ENCODE results near the gene LKAAEAR1.

DNA sequence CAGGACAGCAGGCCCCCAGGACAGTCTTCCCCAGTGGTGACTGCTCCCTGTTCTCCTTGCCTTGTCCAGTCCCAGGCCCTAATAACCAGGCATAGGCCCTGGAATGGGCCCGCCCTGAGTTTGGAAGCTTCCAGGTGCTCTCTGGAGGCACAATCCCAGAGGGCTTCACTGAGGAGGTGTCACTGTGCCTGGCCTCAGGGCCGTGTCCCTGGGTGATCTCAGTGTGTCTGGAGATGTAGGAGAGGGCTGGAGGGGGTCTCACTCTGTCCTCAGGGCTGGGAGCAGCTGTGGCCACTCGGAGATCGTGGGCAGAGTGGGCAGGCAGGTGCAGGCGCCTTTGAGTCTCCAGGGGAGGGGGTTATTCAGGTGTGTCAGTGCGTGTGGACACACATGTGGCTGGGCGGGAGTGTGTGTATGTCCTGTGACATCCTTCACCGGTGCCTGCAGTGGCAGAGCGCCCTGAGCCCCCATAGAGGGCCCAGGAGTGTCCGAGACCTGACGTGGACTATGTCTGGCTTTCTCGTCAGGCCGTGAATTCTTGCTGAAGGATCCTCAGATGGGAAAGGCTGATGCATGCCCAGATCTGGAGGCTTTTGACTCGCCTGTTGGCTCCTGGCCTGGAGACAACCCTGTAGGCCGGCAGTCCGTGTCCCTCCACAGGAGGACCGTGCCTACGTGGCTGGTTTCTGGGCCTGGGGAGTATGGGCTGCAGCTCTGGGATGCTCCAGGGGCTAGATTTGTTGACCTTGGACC, 28.7 kb upstream of the LKAAEAR1 start:
- no peak for TF ChIP-seq GATA2 (IDR thresholded peaks at IDR 0.05; ENCODE audit: low read depth, low read length)
- TF ChIP-seq GATA3 (IDR thresholded peaks at IDR 0.05; ENCODE audit: low read depth, low read length), result no peak
